NB4 (cell line): ENCODE results near the gene ITPR3.

Experiments used
- DNase-seq: peaks from one replicate; pipeline ENCODE4 v3.0.0; 2010; ENCODE audit warnings: low read depth
- H3K4me3 ChIP-seq: one replicate; pipeline ENCODE4 v1.5.1; 2011; ENCODE audit warnings: mild to moderate bottlenecking, low read depth, low read length, moderate library complexity
- CTCF ChIP-seq: IDR thresholded peaks from one replicate; pipeline ENCODE4 v1.5.1; 2012; ENCODE audit warnings: low read depth, low read length
- MAX ChIP-seq: IDR thresholded peaks from 2 replicates; pipeline ENCODE4 v1.6.1; 2011; ENCODE audit warnings: low read depth, low read length
- MYC ChIP-seq: IDR thresholded peaks from 2 replicates; pipeline ENCODE4 v1.6.1; 2011; ENCODE audit warnings: low read depth, low read length
- POLR2A ChIP-seq: IDR thresholded peaks from 2 replicates; pipeline ENCODE4 v1.6.1; 2011; ENCODE audit warnings: mild to moderate bottlenecking; ENCODE audit not compliant: insufficient read length; ENCODE audit errors: extremely low read depth

ITPR3 gene

GRCh38 chr6:33619166-33619840 is 1.8 kb upstream of the ITPR3 start:
- TF ChIP-seq MYC (no peak), MAX (no peak), CTCF (no peak), POLR2A (no peak)
- peak overlapping the region; percentile 72 for H3K4me3 ChIP-seq
- DNase-seq, result no peak

GRCh38 chr6:33620158-33620855 is 815 bp upstream of the ITPR3 start:
- DNase-seq, result peak; percentile 84
- peak overlapping the region; percentile 72 for H3K4me3 ChIP-seq
- TF ChIP-seq CTCF (peak; percentile 11), POLR2A (no peak), MYC (no peak)

DNA sequence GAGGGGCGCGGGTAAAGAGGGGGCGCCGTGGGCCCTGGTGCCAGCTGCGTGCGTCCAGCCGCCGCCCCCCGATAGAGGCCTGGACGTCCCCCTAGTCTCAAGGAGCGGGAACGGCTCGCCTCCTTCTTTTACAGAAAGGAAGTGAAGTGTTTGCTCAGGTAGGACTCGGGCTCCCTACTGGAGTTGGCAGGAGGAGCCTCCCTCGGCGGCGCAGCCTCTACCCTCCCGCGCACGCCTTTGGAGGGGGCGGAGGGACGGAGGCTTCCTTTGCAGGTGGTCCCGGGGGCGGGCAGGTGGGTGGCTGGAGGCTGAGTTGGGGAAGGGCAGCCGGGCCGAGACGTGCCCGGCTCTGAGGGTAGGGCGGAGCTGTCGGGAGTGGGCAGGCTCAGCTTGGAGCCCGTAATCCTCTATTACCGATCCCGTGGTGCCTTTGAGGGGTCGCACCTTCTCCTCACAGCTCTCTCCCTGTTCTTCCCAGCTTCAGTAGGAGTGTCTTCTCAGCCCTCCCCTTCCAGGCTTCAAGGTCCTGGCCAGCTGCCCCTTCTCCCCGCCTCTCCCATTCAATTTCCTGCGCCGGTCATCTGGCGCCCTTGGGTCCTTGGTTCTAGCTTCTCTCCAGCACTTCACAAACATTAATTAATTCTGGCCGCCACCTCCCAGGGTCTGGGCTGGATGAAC is 728 bp downstream of the ITPR3 start:
- peak overlapping the region; percentile 59 for H3K4me3 ChIP-seq
- TF ChIP-seq MAX, result no peak
- TF ChIP-seq POLR2A, result no peak
- TF ChIP-seq MYC, result no peak
- no peak for TF ChIP-seq CTCF
- peak; percentile 38 for DNase-seq

DNA sequence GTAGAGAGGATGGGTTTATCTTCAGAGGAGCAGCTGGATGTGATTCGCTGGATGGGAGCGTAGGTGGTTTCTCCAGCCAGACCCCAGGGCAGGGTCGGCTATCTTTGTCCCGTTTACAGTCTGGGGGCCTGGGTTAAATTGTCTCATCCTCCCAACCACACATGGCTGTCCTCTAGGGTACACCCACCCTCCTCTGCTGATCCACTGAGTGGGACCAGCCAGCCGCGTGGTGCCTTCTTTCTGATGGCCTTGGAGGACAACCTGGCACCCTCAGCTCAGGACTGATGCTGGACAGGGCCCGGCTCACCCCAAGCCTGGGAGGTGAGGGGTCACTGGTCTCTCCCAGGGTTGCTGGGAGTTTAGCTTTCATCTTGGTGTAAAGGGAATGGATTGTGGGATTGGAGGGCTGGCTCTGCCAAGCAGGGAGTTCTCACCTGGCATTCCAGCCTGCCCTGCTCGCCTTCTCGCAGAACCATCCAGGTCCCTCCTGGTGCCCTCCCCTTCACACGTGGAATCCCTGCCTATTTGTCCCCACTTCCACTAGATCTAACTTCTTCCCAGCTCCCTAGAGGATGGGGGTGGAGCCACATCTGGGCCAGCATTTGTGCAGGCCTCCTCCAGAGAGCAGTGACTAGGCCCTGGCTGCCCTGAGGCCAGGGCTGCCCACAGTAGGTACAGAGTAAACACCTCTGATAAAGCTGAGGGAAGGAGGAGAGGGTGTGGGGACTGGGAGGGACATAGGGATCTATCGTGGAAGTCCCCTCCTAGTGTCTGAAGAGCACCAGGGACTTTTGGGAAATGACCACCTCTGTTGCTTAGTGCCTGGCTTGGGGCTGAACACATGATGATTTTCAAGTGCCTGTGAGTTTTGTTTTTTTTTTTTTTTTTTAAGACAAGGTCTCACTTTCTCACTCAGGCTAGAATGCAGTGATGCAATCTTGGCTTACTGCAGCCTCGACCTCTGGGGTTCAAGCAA is 1.6 kb downstream of the ITPR3 start:
- no peak for DNase-seq
- TF ChIP-seq MAX (no peak), CTCF (no peak), POLR2A (no peak), MYC (no peak)
- H3K4me3 ChIP-seq, result no peak overlapping the region

- TF ChIP-seq POLR2A, result no peak
- H3K4me3 ChIP-seq, result no peak overlapping the region
- no peak for DNase-seq
Measured at GRCh38 chr6:33623895-33624381, 2.8 kb downstream of the ITPR3 start.
